ENCODE results near the gene METTL17. TPM values are rescaled to one million over a fixed set of nuclear protein-coding genes. Genes with fewer than 3 reads are reported as not detected.
"Not testable (repeated sequence)": the region's sequence is repeated elsewhere in the genome, so short reads cannot be mapped to it uniquely, and the experiment has no call there.

The METTL17 gene
- total RNA-seq, 1 donor from 2014 or later, result 63.5 TPM

DNA sequence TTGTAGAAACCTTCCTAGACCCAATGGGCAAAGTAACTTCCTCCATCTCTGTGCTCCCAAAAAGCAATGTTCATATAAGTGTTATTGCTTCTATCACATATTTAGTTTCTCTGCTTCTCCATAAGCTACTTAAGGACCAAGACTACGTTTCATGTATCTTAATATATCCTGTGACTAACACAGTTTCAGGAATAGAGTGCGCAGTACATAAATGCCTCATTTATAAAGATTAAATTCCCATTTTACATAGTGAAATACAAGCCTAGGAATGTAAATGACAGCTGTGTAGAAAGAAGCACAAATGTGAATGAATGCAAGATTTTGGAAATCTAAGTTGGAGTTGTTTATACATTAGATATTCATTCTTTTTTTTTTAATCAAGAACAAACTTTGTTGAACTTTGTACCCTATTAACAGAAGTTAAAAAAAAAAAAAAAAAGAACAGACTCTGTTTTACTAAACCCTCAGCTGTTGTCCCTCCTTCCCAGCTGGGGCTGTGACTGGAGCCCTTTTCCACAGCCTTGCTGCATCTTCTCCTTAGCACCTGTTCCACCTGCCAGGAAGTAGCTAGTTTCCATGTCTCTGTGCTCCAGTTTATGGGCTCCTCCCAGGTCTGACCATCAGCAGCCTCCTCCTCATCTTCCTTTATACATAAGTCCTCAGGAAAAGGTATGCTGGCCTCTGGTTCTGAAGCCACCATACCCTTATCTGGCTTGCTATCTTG lies 7.0 kb upstream of the METTL17 start:
- H3K4me3 ChIP-seq (ENCODE audit: low read depth, low read length), result no peak overlapping the region
- TF ChIP-seq, protein P1, sequence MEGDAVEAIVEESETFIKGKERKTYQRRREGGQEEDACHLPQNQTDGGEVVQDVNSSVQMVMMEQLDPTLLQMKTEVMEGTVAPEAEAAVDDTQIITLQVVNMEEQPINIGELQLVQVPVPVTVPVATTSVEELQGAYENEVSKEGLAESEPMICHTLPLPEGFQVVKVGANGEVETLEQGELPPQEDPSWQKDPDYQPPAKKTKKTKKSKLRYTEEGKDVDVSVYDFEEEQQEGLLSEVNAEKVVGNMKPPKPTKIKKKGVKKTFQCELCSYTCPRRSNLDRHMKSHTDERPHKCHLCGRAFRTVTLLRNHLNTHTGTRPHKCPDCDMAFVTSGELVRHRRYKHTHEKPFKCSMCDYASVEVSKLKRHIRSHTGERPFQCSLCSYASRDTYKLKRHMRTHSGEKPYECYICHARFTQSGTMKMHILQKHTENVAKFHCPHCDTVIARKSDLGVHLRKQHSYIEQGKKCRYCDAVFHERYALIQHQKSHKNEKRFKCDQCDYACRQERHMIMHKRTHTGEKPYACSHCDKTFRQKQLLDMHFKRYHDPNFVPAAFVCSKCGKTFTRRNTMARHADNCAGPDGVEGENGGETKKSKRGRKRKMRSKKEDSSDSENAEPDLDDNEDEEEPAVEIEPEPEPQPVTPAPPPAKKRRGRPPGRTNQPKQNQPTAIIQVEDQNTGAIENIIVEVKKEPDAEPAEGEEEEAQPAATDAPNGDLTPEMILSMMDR (conservative IDR thresholded peaks at IDR 0.05; ENCODE audit: low read depth, low read length), result no peak
- DNase-seq (ENCODE audit: low read depth), result no peak

DNA sequence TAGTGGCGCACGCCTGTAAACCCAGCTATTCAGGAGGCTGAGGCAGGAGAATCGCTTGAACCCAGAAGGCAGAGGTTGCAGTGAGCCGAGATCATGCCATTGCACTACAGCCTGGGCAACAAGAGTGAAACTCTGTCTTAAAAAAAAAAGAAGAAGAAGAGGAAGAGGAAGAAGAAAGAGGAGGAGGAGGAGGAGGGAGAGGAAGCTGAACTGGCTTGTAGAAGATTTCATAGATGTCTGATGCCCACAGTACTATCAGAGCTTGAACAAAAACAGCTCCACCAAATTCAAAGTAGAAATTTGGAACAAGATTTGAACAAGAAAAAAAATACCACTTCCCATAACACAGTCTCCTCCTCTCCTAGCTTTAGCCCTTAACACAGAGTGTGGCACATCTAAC lies 4.1 kb upstream of the METTL17 start:
- DNase-seq (ENCODE audit: low read depth); H3K4me3 ChIP-seq (ENCODE audit: low read depth, low read length): not testable (repeated sequence)

DNA sequence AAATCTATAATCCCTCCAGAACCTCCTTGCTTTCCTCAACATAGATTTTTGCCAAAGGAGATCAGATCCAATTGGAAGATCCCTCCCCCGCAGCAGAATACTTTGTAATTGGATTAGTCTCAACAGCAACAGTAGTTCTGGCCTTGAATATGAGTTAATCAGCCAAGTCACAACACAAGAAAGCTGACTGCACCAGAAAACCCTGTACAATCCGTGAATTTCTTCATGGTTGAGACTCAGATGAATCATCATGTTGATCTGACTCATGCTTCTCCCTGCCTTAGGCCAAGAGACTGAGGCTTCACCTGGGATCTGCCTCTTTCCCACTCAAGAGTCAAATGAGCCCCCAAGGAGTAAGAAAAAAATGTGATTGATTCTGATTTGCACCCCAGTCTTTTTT lies 3.0 kb upstream of the METTL17 start:
- DNase-seq (ENCODE audit: low read depth), result peak; percentile 97
- no peak overlapping the region for H3K4me3 ChIP-seq (ENCODE audit: low read depth, low read length)
- TF ChIP-seq, protein P1 (conservative IDR thresholded peaks at IDR 0.05; ENCODE audit: low read depth, low read length), result no peak

DNA sequence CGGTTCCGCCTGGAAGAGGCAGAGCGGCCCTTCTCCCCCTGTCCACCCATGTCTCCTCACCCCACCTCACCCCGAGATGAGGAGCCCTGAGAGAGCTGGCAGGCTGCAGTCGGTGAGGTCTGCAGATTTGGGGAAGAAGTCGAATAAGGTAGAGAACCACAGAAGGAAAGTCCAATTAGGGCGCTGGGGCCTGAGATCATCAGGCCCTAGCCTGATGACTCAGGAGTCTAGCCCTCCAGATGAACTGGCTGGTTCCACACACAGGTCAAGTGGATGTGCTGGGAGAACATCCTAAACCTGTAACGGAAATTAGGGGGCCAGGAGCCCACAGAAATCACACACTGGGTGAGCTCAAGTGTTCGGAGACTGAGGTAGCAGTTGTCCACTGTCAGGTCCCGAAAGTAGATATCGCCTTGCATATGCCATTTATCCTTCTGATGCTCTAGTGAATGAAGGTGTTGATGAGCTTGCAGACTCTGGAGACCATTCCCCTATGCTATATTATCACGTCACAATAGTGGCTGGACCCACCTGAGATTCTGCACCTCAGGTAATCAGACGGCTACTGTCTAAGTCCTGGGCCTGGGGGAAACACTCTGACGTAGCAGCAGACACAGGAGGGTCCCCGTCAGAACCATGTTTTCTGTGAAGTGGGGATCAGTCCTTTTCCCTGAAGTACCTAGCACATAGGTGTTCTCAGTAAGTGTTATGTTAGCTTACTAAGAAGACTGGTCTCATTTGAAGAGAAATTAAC lies 886 bp upstream of the METTL17 start:
- TF ChIP-seq, protein P1 (conservative IDR thresholded peaks at IDR 0.05; ENCODE audit: low read depth, low read length), result no peak
- no peak for DNase-seq (ENCODE audit: low read depth)
- H3K4me3 ChIP-seq (ENCODE audit: low read depth, low read length), result peak overlapping the region; percentile 88

DNA sequence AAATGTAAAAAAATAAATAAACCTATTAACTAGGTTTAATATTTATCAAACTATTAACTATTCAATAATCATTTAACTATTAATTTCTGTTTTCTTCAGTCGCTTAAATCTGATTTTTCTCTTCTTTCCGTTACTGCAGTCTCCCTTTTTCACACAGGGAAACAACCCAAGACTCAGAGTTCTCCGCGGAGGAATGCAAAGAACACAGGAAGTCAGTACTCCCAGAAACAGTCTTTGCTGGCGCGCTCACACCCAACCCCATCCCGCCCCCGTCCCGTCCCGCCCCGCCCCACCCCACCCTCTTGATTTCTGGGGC lies 351 bp upstream of the METTL17 start:
- H3K4me3 ChIP-seq (ENCODE audit: low read depth, low read length), result peak overlapping the region; percentile 88
- DNase-seq (ENCODE audit: low read depth), result no peak
- TF ChIP-seq, protein P1 (conservative IDR thresholded peaks at IDR 0.05; ENCODE audit: low read depth, low read length), result no peak

DNA sequence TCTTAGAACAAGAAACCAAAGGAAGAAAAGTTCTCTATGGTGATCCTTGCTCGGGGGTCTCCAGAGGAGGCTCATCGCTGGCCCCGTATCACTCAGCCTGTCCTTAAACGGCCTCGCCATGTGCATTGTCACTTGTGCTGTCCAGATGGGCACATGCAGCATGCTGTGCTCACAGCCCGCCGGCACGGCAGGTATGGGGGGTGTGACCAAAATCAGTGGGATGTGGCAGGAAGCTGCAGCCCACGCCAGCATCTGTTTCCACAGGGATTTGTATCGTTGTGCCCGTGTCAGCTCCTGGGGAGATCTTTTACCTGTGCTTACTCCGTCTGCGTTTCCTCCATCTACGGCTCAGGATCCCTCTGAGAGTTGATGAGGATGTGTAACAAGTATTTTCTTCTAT lies 6.7 kb downstream of the METTL17 start:
- no peak overlapping the region for H3K4me3 ChIP-seq (ENCODE audit: low read depth, low read length)
- TF ChIP-seq, protein P1 (conservative IDR thresholded peaks at IDR 0.05; ENCODE audit: low read depth, low read length), result no peak
- DNase-seq (ENCODE audit: low read depth), result no peak

DNA sequence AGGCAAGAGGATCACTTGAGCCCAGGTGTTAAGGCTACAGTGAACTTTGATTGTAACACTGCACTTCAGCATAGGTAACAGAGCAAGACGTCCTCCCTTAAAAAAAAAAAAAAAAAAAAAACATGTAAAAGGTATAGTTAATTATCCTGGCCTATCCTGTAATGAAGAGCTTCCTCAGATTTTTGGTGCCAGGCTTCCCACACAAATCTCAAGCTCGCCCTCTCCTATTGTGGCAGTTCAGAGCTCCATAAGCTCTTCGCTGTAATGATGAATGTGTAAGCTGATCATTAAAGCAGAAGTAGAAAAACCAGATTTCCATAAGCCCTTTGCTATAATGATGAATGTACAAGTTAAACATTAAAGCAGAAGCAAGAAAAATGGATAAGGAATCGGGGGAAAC lies 7.3 kb downstream of the METTL17 start:
- TF ChIP-seq, protein P1 (conservative IDR thresholded peaks at IDR 0.05; ENCODE audit: low read depth, low read length), result no peak
- DNase-seq (ENCODE audit: low read depth), result no peak
- no peak overlapping the region for H3K4me3 ChIP-seq (ENCODE audit: low read depth, low read length)
